Stimulated activated CD8-positive, alpha-beta memory T cell treated with anti-CD3 and anti-CD28 coated beads, Interleukin-4, amount 100 ng/mL, for 1 hour (primary cell): ENCODE measurements around the gene PRELID3B.
A peak's percentile ranks its signal among the peaks of the same experiment; 100 is the strongest.

Experiments used
- DNase-seq, 2 donors: peaks; one replicate each; pipeline ENCODE4 v3.0.0-alpha.2; 2020; ENCODE audit warnings: low read depth in 2 of 2, low spot score in 1 of 2

The PRELID3B gene

GRCh38 chr20:59010995-59011873 is 31.4 kb downstream of the PRELID3B start:
- no peak for DNase-seq

DNA sequence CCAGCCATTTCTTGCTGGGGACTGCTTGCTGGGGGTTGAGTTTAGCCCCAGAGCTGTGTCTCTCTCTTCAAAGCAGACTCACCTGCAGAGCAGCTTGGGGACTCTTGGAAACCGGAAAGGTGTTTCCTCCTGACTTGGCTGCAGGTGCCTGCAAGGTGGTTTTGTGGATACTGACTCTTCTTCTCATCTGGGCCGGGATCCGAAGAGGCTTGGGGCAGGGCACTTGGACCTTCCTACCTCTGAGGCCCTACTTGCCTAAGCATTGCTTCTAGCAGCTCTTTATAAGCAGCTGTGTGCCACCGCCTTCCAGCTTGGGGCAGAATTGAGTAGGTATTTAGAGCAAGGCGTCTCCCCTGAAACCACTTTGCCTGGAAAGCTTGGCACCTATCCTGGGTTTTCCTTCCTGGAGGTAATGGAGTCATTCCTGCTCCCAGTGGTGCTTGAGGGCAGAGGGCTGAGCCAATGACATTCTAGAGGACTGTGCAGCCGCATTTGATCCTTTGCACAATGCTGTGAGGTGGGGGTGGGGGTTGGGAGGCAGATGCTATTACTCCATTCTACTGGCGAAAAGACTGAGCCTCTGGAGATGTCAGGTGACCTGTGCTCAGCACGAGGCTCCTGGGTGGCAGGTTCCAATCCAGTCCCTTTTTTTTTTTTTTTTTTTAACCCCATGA is 32.1 kb downstream of the PRELID3B start:
- DNase-seq, result no peak

GRCh38 chr20:59008715-59009336 is 33.8 kb downstream of the PRELID3B start:
- no peak for DNase-seq

GRCh38 chr20:59007665-59008511 is 34.7 kb downstream of the PRELID3B start:
- DNase-seq, result no peak

DNA sequence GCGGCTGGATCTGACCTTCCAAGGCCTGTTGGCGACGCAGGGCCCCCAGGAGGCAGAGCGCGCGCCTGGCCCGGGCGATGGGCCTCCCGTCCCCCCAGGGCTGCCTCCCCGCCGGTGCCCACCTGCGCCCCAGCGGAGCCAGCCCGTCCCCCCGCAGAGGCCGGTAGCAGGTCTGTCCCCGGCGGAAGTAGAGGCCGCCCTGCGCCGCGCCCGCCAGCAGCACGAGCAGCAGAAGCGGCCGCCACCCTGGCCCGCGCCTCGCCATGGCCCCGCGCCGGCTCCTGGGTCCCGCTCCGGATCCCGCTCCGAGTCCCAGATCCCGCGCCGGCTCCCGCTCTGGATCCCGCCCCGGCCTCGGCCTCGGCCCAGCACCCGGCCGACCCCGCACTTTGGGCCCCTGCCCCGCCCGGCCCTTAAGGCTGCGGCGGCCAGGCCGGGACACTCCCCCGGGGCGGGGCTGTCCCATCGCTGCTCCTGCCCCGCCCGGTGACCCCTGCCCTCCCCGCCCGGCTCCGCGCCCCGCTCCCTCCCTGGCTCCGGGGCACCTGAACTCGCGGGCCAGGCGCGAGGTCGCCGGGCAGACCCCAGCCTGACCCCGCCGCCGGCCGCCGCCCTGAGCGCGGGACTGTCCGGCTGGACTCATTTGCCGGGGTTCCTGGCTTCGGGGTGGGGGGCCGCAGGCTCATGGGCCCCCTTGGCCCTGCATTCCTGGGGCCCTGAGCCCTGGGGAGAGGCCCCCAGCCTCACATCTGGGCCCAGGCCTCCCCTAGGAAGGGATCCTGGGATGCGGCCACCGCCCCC is 35.5 kb downstream of the PRELID3B start, which contains the start of gene CTSZ:
Gene CTSZ (minus strand): TSS at position 391 of the 801 bp plus-strand sequence. CDS start 126 bp downstream, at position 265.
- no peak for DNase-seq

DNA sequence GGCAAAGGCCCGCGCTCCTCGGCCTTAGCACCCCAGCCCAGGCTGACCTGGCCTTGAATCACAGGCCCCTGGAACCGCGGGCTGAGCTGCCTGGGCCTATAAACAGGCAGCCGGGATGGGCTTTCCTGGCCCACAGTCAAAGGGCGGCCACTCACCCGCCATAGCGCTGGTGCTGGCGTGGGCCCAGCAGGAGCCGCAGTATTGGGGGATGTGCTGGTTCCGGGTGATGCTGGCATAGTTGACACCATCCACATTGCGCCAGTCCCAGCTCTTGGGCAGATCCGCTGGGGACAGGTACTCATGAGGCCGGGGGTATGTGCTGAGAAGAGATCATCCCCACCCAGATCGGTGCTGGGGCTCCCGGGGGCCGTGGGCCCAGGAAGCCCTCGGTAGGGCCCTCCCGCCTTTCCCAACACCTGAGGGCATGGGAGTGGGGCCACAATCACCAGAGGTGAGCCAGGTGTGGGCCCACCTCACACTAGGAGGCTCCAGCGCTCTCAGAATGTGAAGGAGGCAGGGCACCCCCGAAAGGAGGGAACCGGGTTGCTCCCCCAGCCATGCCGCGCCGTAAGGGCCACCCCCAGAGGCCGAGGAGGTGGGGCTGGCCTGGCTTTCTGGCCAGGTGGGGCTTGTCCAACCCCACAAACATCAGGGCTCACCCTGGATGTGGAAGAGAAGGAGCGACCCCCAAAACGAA is 36.3 kb downstream of the PRELID3B start:
- no peak for DNase-seq

- DNase-seq, result no peak
Observed at GRCh38 chr20:59005523-59006166, 36.9 kb downstream of the PRELID3B start.

DNA sequence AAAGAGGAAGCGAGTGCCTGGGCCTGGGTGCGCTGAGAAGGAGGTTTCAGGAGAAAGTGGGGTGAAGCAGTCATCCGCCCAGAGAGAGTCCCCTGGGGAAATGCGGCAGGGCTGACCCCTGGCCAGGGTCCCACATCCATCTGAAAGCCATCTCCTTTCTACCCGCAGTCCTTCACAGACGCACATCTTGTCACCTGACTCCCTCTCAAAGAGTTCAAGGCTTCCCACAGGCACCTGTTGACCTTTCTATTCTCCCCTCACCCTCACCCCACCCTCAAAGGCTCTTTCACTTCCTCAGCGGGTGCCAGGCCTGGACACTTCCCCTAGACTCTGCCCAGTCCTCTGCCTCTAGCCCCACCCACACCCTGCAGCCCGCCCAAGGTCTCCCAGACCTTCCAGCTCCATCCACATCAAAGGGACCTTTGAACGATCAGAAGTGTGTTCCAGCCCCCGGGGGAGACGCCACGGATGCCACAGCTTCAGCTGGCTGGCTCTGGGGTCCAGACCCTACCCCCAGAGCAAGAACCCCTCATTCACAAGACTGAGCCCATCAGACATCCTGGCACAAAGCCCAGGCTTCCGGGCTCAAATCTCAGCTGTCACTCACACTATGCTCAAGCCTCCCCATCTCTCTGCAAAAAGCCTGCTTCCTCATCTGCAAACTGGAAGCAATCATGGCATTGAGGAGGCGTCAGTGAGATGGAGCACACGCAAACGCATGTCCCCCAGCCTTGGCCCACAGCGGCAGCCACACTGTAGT is 37.6 kb downstream of the PRELID3B start:
- peak in 1 of 2 donors; percentile 27 for DNase-seq

DNA sequence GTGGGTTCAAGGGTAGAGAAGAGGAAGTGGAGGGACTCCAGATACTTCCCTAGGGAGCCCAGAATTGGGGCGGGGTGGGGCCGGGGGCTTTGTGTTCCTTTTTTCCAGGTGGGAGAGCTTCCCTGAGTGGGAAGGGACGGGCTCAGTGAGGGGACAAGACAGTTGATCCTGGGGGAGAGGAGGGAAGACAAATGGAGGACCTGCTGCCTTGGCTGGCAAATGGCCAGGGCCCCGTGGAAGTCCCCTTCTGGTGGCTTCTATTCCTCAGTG is 38.2 kb downstream of the PRELID3B start:
- DNase-seq, result no peak

DNA sequence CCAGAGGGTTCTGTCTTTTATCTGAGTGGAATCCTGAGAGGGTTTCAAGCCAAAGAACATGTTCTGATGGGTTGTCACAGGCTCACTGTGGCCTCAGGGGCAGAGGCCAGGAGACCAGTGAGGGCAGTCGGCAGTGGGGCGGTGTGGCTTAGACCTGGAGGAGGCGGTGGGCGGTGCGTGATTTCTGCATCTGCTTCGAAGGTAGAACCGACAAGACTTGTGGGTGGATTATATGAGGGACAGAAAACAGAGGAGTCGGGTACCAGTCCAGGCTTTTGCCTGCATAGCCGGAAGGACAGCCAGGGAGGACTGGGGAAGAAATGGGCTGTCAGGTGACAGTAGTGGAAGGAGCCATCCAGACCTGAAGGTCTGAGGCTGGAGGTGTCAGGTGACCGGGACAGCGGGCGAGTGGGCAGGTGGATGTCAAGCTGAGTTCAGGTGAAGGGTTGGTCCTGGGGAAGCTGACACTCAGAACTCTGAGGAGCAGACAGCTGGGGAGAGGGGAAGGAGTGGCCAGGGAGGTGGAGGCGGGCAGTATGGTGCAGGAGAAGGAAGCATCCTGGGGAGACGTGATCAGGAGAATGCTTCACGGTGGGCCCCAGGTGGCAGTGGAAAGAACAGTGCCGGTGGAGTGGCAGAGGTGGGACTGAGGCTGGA is 38.6 kb downstream of the PRELID3B start:
- no peak for DNase-seq

DNA sequence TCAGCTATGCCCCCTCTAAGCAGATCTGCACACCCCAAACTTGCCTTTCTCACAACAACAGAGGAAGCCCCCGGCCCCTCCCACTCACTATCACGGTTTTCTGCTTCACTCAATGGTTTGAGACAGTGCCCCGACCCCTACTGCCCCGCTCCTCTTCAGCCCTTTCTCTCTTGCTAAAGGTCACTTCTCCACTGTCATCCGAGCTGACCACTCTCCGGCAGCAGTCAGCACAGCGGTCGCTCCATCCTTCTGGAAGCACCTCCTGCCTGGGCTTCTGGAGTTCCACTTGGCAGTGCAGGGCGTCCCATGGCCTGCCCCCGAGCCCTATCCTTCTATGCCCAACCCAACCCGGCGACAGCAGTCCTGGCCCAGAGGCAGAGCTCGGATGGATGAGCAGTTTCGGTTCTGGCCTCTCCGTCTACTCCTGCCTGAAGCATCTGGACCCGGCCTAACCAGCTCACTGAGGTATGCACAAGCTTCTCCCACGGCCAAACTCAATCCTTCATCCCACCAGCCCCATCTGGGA is 39.6 kb downstream of the PRELID3B start:
- DNase-seq, result no peak

GRCh38 chr20:59002388-59002787 is 40.2 kb downstream of the PRELID3B start:
- DNase-seq, result no peak

GRCh38 chr20:59001449-59002171 is 41.0 kb downstream of the PRELID3B start:
- no peak for DNase-seq

DNA sequence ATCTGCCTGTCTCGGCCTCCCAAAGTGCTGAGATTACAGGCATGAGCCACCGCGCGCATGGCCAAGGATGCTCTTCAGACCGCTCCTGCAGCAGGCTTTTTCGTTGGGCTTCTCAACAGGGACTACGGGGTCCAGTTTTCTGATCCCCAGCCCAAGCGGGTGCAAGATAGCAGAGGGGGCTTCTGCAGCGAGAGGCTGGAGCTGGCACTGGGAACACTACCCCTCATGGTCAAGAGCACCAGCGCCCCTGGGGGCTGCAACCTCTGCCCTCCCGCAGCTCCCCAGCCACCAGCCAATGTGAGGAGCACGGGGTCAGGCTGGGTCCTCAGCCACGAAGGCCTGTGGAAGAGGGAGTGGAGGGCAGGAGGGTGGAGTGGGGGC is 41.5 kb downstream of the PRELID3B start:
- DNase-seq, result no peak

DNA sequence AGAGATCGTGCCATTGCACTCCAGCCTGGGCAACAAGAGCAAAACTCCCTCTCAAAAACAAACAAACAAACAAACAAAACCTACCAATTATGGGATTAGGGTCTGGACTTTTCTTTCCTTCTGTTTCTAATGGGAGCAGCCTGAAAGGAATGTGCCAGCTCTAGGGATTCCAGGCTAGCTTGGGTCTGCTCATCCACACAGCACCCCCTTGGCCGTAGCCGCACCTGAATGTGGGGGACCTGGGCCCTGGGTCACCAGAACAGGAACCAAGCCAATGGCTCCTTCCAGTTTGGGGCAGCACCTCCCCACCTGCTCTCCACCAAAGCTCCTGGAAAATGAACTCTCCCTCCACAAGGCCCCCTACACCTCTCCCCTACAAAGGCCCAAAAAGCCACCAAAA is 42.3 kb downstream of the PRELID3B start:
- no peak for DNase-seq

DNA sequence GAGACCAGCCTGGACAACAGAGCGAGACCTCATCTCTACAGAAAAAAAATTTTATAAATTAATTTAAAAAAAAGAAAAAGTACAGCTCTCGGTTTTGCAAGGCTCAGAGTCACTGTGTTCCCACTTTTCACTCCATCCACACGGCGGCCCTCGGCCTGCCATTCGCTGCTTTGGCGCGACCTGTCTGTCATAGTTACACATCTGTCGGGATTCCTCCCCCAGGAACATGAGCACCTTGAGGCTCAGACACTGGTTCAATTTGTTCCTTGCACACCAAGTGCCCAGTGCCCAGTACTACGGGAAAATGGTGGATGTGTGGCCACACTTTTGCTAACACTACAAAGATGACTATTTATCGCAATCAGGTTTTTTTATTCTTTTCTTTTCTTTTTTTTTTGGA is 43.9 kb downstream of the PRELID3B start:
- DNase-seq, result no peak

- DNase-seq, result no peak
Observed at GRCh38 chr20:58997141-58997770, 45.3 kb downstream of the PRELID3B start.
